IMR-90 (cell line): ENCODE data around the gene TRMT1. TPM values are rescaled to one million over a fixed set of nuclear protein-coding genes. Genes with fewer than 3 reads are reported as not detected.

Experiments used
- ATAC-seq: fragments of 200-7000 bp; cut with Tn5 transposase; 2 replicates; pipeline ENCODE4 v1.9.1; 2020; ENCODE audit warnings: low read depth, mild to moderate bottlenecking, moderate library complexity
- BruUV-seq: library from RNA; stranded (reverse); fragments of 400-500 nt; replicated peaks from 2 replicates; lab custom pipeline; 2021; lab: Mats Ljungman, UMichigan
- CTCF ChIA-PET: fragments of 300-600 bp; formaldehyde crosslinking; extraction: SDS; loops from one replicate; lab custom pipeline; 2021; ENCODE audit warnings: antibody characterized with exemption; lab: Yijun Ruan, JAX
- POLR2A ChIA-PET: fragments of 300-600 bp; sonication (Branson Sonifier 250); formaldehyde crosslinking; loops from one replicate; lab custom pipeline; 2022; ENCODE audit warnings: antibody characterized with exemption; ENCODE audit not compliant: unreplicated experiment; lab: Charles Lee
- DNase-seq: peaks from one replicate; pipeline ENCODE4 v3.0.0; 2013
- H2AFZ ChIP-seq: replicated peaks from 2 replicates; pipeline ENCODE3; 2013; ENCODE audit warnings: low read length, mild to moderate bottlenecking; ENCODE audit not compliant: poor library complexity
- H2AK5ac ChIP-seq: 2 replicates; pipeline ENCODE4 v1.6.1; 2013; ENCODE audit warnings: low read depth, low read length, inconsistent platforms
- H2AK9ac ChIP-seq: replicated peaks from 2 replicates; pipeline ENCODE3; 2013; ENCODE audit warnings: mild to moderate bottlenecking, low read depth, low read length, moderate library complexity; ENCODE audit not compliant: poor library complexity
- H2BK120ac ChIP-seq: 2 replicates; pipeline ENCODE4 v1.6.1; 2013; ENCODE audit warnings: low read depth, low read length, inconsistent platforms
- H2BK15ac ChIP-seq: 3 replicates; pipeline ENCODE4 v1.6.1; 2013; ENCODE audit warnings: low read depth, low read length, inconsistent platforms
- H2BK20ac ChIP-seq: 2 replicates; pipeline ENCODE4 v1.6.1; 2013; ENCODE audit warnings: low read depth, mild to moderate bottlenecking, inconsistent platforms, low read length, moderate library complexity
- H2BK5ac ChIP-seq: 2 replicates; pipeline ENCODE4 v1.6.1; 2013; ENCODE audit warnings: mild to moderate bottlenecking, low read depth, low read length, inconsistent platforms; ENCODE audit not compliant: poor library complexity, severe bottlenecking
- H3K14ac ChIP-seq: replicated peaks from 2 replicates; pipeline ENCODE4 v1.6.1; 2013; ENCODE audit warnings: low read depth, low read length, inconsistent platforms
- H3K18ac ChIP-seq: 2 replicates; pipeline ENCODE4 v1.6.1; 2013; ENCODE audit warnings: low read depth, low read length, control low read depth
- H3K23ac ChIP-seq: 2 replicates; pipeline ENCODE4 v1.6.1; 2013; ENCODE audit warnings: low read depth, low read length, inconsistent platforms
- H3K27ac ChIP-seq: 2 replicates; pipeline ENCODE4 v1.5.1; 2013; ENCODE audit warnings: mild to moderate bottlenecking, control low read depth, low read length; ENCODE audit not compliant: insufficient read depth
- H3K27me3 ChIP-seq: 2 replicates; pipeline ENCODE4 v1.6.1; 2013; ENCODE audit warnings: low read length; ENCODE audit not compliant: control insufficient read depth, insufficient read depth
- H3K36me3 ChIP-seq: 2 replicates; pipeline ENCODE4 v1.6.1; 2013; ENCODE audit warnings: low read length, mixed read lengths; ENCODE audit not compliant: control insufficient read depth, insufficient read depth
- H3K4ac ChIP-seq: 2 replicates; pipeline ENCODE4 v1.6.1; 2013; ENCODE audit warnings: low read depth, low read length, inconsistent platforms
- H3K4me1 ChIP-seq: 2 replicates; pipeline ENCODE4 v1.6.1; 2013; ENCODE audit warnings: low read length, mixed read lengths; ENCODE audit not compliant: control insufficient read depth, insufficient read depth
- H3K4me2 ChIP-seq: 2 replicates; pipeline ENCODE4 v1.6.1; 2013; ENCODE audit warnings: low read depth, mild to moderate bottlenecking, control low read depth, low read length, moderate library complexity
- H3K4me3 ChIP-seq: 2 replicates; pipeline ENCODE4 v1.5.1; 2013; ENCODE audit warnings: low read depth, mild to moderate bottlenecking, control low read depth, low read length, moderate library complexity; ENCODE audit not compliant: insufficient read depth
- H3K56ac ChIP-seq: 2 replicates; pipeline ENCODE4 v1.6.1; 2013; ENCODE audit warnings: low read length, inconsistent platforms; ENCODE audit not compliant: insufficient read depth; ENCODE audit errors: extremely low read depth
- H3K79me1 ChIP-seq, 2 experiments: 2 replicates each; pipeline ENCODE4 v1.6.1; 2013; ENCODE audit warnings: low read length in 2 of 2, inconsistent platforms in 1 of 2, low read depth in 1 of 2
- H3K9ac ChIP-seq: 2 replicates; pipeline ENCODE4 v1.6.1; 2013; ENCODE audit warnings: low read depth, low read length, control low read depth
- H3K9me1 ChIP-seq: 2 replicates; pipeline ENCODE4 v1.6.1; 2013; ENCODE audit warnings: low read length, inconsistent platforms; ENCODE audit not compliant: insufficient read depth
- H3K9me3 ChIP-seq: 2 replicates; pipeline ENCODE4 v1.6.1; 2013; ENCODE audit warnings: low read length; ENCODE audit not compliant: control insufficient read depth, insufficient read depth
- H4K20me1 ChIP-seq: 2 replicates; pipeline ENCODE4 v1.6.1; 2013; ENCODE audit warnings: low read length, inconsistent platforms; ENCODE audit not compliant: insufficient read depth
- H4K5ac ChIP-seq: 2 replicates; pipeline ENCODE4 v1.6.1; 2013; ENCODE audit warnings: mild to moderate bottlenecking, low read depth, low read length, control low read depth
- H4K8ac ChIP-seq, 2 experiments: 2 replicates each; pipeline ENCODE4 v1.6.1; 2013; ENCODE audit warnings: low read depth in 2 of 2, low read length in 2 of 2, control low read depth in 1 of 2, inconsistent platforms in 1 of 2
- H4K91ac ChIP-seq: 2 replicates; pipeline ENCODE4 v1.6.1; 2013; ENCODE audit warnings: low read depth, low read length, inconsistent platforms; ENCODE audit not compliant: insufficient read depth
- BHLHE40 ChIP-seq: fragments of 150-350 bp; IDR thresholded peaks from 2 replicates; pipeline ENCODE4 v1.6.1; 2016; ENCODE audit warnings: mild to moderate bottlenecking, low read depth, low read length
- CHD1 ChIP-seq: IDR thresholded peaks from 2 replicates; pipeline ENCODE4 v1.6.1; 2012; ENCODE audit warnings: low read depth, low read length, improper control_type of control experiment
- FOS ChIP-seq: fragments of 150-350 bp; IDR thresholded peaks from 2 replicates; pipeline ENCODE4 v1.6.1; 2016; ENCODE audit warnings: low read depth, low read length
- NFE2L2 ChIP-seq: fragments of 150-350 bp; IDR thresholded peaks from 2 replicates; pipeline ENCODE4 v1.6.1; 2016; ENCODE audit warnings: low read depth, mild to moderate bottlenecking, low read length
- POLR2A ChIP-seq: IDR thresholded peaks from 2 replicates; pipeline ENCODE4 v1.6.1; 2012; ENCODE audit warnings: mild to moderate bottlenecking, low read depth, low read length
- RAD21 ChIP-seq: IDR thresholded peaks from 2 replicates; pipeline ENCODE4 v1.6.1; 2012; ENCODE audit warnings: low read length, improper control_type of control experiment
- RFX5 ChIP-seq: IDR thresholded peaks from 2 replicates; pipeline ENCODE4 v1.8.0; 2012; ENCODE audit warnings: low read depth, mild to moderate bottlenecking, low read length, moderate library complexity
- WGBS, 2 experiments: methylation state at CpG; one replicate each; pipeline versions ENCODE4 v1.1.5 to v1.1.7; 2013; ENCODE audit warnings: missing lambda C conversion rate in 2 of 2; ENCODE audit not compliant: insufficient read length in 1 of 2; ENCODE audit errors: extremely low coverage in 2 of 2; 5-methylcytosine and 5-hydroxymethylcytosine counted together
- dilution Hi-C: fragments of 300-500 bp; cut with HindIII; formaldehyde crosslinking; loops from one replicate; pipeline ENCODE4 v1.14.3; 2018; ENCODE audit warnings: low sequenced_read_pairs; ENCODE audit not compliant: unreplicated experiment
- in situ Hi-C: fragments of 300-500 bp; cut with MboI; formaldehyde crosslinking; loops from 3 replicates; pipeline ENCODE4 v1.14.3; 2019; ENCODE audit warnings: low sequenced_read_pairs, inconsistent platforms, mixed read lengths
- intact Hi-C: fragments of 100-400 bp; cut with micrococcal nuclease; formaldehyde crosslinking; loops from 2 replicates; pipeline ENCODE4 v1.10.0; 2022
- polyA plus RNA-seq, 3 experiments: library from polyadenylated mRNA; depleted of rRNA; stranded (reverse); fragments of >200 nt; gene quantifications; 2 replicates each; pipeline ENCODE4 v1.2.3, GENCODE V29; 2012; ENCODE audit warnings: low replicate concordance in 1 of 3
- total RNA-seq: library from RNA; depleted of rRNA; stranded (reverse); fragments of >200 nt; gene quantifications from 2 replicates; pipeline ENCODE4 v1.2.3, GENCODE V29; 2012
- TF ChIP-seq, protein P1 (sequence below): fragments of 150-350 bp; IDR thresholded peaks from 2 replicates; pipeline ENCODE4 v1.6.1; 2017; ENCODE audit warnings: mild to moderate bottlenecking, antibody characterized with exemption, low read length, low read depth

TRMT1 gene
- total and polyA plus RNA-seq, 2 of the 4 experiments (the other 2 are of a cell fraction), result 28.3 to 56.0 TPM

- Histone ChIP-seq H4K8ac (no peak overlapping the region), H3K27me3 (no peaks in the 10 kb centered on the region), H3K14ac (no peak overlapping the region), H4K5ac (no peak overlapping the region), H3K9ac (no peak overlapping the region), H3K36me3 (peaks cover 18% of the 10 kb centered on the region; the same call in 1 of the 2 replicates), H4K20me1 (peaks cover 15% of the 10 kb centered on the region; the same call in 1 of the 2 replicates), H2AK5ac (no peak overlapping the region), H3K27ac (no peak overlapping the region), H2BK5ac (no peak overlapping the region), H2BK120ac (no peak overlapping the region), H2BK20ac (no peak overlapping the region), H3K79me1 (0 out of 4 replicates have a peak, but pooled peaks cover 0 to 2% of the 10 kb centered on the region in 2 experiments), H3K4ac (no peak overlapping the region), H3K23ac (no peak overlapping the region), H2AK9ac (peak overlapping the region; percentile 86), H3K9me3 (no peaks in the 10 kb centered on the region), H3K4me1 (peaks cover 11% of the 10 kb centered on the region; the same call in 1 of the 2 replicates), H4K91ac (no peak overlapping the region), H3K9me1 (no peaks in the 10 kb centered on the region), H3K56ac (no peak overlapping the region), H3K18ac (no peak overlapping the region), H3K4me3 (no peak overlapping the region), H3K4me2 (no peak overlapping the region), H2AFZ (peak overlapping the region; percentile 73), H2BK15ac (no peak overlapping the region)
- no TSS peak for BruUV-seq
- ChIA-PET CTCF (interaction anchor here (0.5 to 2.2 kb wide), 10 partner anchors 11 to 129 kb away, joined by 3 to 10 read pairs (median 6); no protein-coding TSS in a partner anchor), POLR2A (no interaction called here)
- DNase-seq, result no peak
- 40% methylated on average over 1 of the region's 5 CpGs; no CpG with 5 or more reads in 1 of the 2 experiments for WGBS, 2 experiments
- intact Hi-C loops (loop anchor here (1.0 kb wide), 1 partner anchor 116 kb away; no protein-coding TSS in a partner anchor), dilution Hi-C loops (no loop called here), in situ Hi-C loops (loop anchor here (5.0 kb wide), 1 partner anchor 112 kb away; no protein-coding TSS in a partner anchor)
- TF ChIP-seq NFE2L2, result no peak
- TF ChIP-seq RAD21, result no peak
- TF ChIP-seq BHLHE40, result no peak
- TF ChIP-seq RFX5, result no peak
- no peak for TF ChIP-seq POLR2A
- TF ChIP-seq, protein P1, sequence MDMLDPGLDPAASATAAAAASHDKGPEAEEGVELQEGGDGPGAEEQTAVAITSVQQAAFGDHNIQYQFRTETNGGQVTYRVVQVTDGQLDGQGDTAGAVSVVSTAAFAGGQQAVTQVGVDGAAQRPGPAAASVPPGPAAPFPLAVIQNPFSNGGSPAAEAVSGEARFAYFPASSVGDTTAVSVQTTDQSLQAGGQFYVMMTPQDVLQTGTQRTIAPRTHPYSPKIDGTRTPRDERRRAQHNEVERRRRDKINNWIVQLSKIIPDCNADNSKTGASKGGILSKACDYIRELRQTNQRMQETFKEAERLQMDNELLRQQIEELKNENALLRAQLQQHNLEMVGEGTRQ, result no peak
- no peak for TF ChIP-seq FOS
- no peak for TF ChIP-seq CHD1
- no peak for ATAC-seq
These were observed 22.4 kb downstream of the TRMT1 start for GRCh38 chr19:13094106-13094504.
